ENCODE results near the gene DOK4.

- TF ChIP-seq CTCF (conservative IDR thresholded peaks at IDR 0.05; ENCODE audit: low read depth, low read length), result no peak
- no peak for TF ChIP-seq EZH2 (IDR thresholded peaks at IDR 0.05; ENCODE audit: low read length, unreplicated experiment)
- no peak for TF ChIP-seq EZH2phosphoT487 (IDR thresholded peaks at IDR 0.05; ENCODE audit: borderline replicate concordance, low read length)
Measured at GRCh38 chr16:57535680-57536305, 49.5 kb upstream of the DOK4 start.
